Lower leg skin (tissue), 3 donors: ENCODE measurements around the gene CACNA1B.

Experiments used
- POLR2A ChIP-seq, 2 donors: fragments of 450-650 bp; IDR thresholded peaks; one replicate each; pipeline ENCODE4 v1.6.1; 2016 to 2017; ENCODE audit warnings: antibody characterized with exemption in 2 of 2, mild to moderate bottlenecking in 1 of 2, moderate library complexity in 1 of 2
- TF ChIP-seq, protein P1 (sequence below), 3 donors: fragments of 450-650 bp; IDR thresholded peaks; one replicate each; pipeline ENCODE4 v1.5.1; 2016; ENCODE audit warnings: antibody characterized with exemption in 3 of 3, mild to moderate bottlenecking in 3 of 3, moderate library complexity in 2 of 3

DNA sequence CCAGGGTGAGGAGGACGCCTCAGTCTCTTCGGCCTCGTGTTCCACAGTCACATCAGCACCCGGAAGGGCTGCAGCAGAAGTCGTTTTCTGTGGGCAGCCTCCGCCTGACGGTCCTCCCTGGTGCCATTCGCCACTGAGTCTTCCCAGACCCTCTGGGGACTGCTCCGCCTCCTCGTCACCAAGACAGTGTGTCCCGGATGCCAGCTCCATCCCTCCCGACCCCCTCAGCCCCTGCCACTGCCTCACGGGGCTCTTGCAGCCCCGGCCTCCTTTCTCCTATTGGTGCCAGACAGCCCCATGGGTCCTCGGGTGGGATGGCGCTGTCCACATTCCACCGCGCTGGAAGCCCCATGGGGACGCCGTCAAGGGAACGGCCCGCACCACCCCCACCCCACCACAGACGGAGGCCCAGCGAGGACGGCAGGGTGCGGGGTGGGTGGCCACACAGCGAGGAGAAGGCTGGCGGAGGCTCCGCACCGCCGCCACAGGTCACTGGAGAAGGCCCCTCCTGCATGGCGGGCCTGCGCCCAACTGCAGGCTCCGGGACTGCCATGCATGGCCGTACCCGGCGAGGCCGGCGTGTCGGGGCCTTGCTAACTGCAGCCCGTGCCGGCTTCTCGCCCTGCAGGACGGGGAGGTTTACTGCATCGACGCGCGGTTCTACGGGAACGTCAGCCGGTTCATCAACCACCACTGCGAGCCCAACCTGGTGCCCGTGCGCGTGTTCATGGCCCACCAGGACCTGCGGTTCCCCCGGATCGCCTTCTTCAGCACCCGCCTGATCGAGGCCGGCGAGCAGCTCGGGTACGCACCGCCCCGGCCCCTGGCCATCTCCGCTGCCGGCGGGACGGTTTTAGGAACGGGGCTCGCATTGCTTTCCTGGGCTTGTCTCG is 43.6 kb upstream of the CACNA1B start:
- TF ChIP-seq, protein P1, sequence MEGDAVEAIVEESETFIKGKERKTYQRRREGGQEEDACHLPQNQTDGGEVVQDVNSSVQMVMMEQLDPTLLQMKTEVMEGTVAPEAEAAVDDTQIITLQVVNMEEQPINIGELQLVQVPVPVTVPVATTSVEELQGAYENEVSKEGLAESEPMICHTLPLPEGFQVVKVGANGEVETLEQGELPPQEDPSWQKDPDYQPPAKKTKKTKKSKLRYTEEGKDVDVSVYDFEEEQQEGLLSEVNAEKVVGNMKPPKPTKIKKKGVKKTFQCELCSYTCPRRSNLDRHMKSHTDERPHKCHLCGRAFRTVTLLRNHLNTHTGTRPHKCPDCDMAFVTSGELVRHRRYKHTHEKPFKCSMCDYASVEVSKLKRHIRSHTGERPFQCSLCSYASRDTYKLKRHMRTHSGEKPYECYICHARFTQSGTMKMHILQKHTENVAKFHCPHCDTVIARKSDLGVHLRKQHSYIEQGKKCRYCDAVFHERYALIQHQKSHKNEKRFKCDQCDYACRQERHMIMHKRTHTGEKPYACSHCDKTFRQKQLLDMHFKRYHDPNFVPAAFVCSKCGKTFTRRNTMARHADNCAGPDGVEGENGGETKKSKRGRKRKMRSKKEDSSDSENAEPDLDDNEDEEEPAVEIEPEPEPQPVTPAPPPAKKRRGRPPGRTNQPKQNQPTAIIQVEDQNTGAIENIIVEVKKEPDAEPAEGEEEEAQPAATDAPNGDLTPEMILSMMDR (IDR thresholded peaks at IDR 0.05), result no peak
- TF ChIP-seq POLR2A (IDR thresholded peaks at IDR 0.05), result no peak
